Fibroblast of lung (primary cell): ENCODE measurements around the gene SP9. TPM values are rescaled to one million over a fixed set of nuclear protein-coding genes. Genes with fewer than 3 reads are reported as not detected.
A peak's percentile ranks its signal among the peaks of the same experiment; 100 is the strongest.

Source experiments
- DNase-seq, 2 donors: peaks; one replicate each; pipeline versions ENCODE4 v3.0.0 to v3.0.0-alpha.2; 2010; ENCODE audit warnings: low read depth in 2 of 2
- H2AFZ ChIP-seq: 2 replicates; pipeline ENCODE4 v1.5.1; 2012; ENCODE audit warnings: low read length, control low read depth, inconsistent platforms
- H3K27ac ChIP-seq: 2 replicates; pipeline ENCODE4 v1.5.1; 2011; ENCODE audit warnings: low read length, control low read depth; ENCODE audit not compliant: insufficient read depth
- H3K27me3 ChIP-seq: 2 replicates; pipeline ENCODE4 v1.5.1; 2011; ENCODE audit warnings: mild to moderate bottlenecking, low read length; ENCODE audit not compliant: control insufficient read depth, insufficient read depth
- H3K36me3 ChIP-seq: 2 replicates; pipeline ENCODE4 v1.5.1; 2011; ENCODE audit warnings: low read length; ENCODE audit not compliant: control insufficient read depth, insufficient read depth
- H3K4me1 ChIP-seq: 2 replicates; pipeline ENCODE4 v1.5.1; 2011; ENCODE audit warnings: low read length; ENCODE audit not compliant: control insufficient read depth, insufficient read depth; ENCODE audit errors: extremely low read depth
- H3K4me2 ChIP-seq: 2 replicates; pipeline ENCODE4 v1.5.1; 2011; ENCODE audit warnings: low read length, control low read depth; ENCODE audit not compliant: insufficient read depth; ENCODE audit errors: extremely low read depth
- H3K4me3 ChIP-seq, 4 experiments: fragments of 200-600 bp in 1 of 4; sonication (generic) in 1 of 4; replicated peaks in 1 of 4; 2 replicates each; pipeline ENCODE4 v1.5.1; 2011 to 2016; ENCODE audit warnings: low read length in 4 of 4, low read depth in 3 of 4, mild to moderate bottlenecking in 3 of 4, control low read depth in 2 of 4, inconsistent platforms in 1 of 4, mixed read lengths in 1 of 4; ENCODE audit not compliant: insufficient read depth in 1 of 4; ENCODE audit errors: control extremely low read depth in 1 of 4
- H3K79me2 ChIP-seq: 2 replicates; pipeline ENCODE4 v1.5.1; 2012; ENCODE audit warnings: mild to moderate bottlenecking, low read length, inconsistent platforms; ENCODE audit not compliant: control insufficient read depth, insufficient read depth
- H3K9ac ChIP-seq: 2 replicates; pipeline ENCODE4 v1.5.1; 2011; ENCODE audit warnings: mild to moderate bottlenecking, low read length, control low read depth; ENCODE audit not compliant: insufficient read depth
- H3K9me3 ChIP-seq: 2 replicates; pipeline ENCODE4 v1.5.1; 2012; ENCODE audit warnings: low read depth, low read length; ENCODE audit not compliant: control insufficient read depth, insufficient read depth
- H4K20me1 ChIP-seq: 2 replicates; pipeline ENCODE4 v1.5.1; 2011; ENCODE audit warnings: low read length; ENCODE audit not compliant: control insufficient read depth, insufficient read depth; ENCODE audit errors: extremely low read depth
- EZH2 ChIP-seq: IDR thresholded peaks from 2 replicates; pipeline ENCODE4 v1.5.1; 2012; ENCODE audit warnings: low read length, control low read depth, mild to moderate bottlenecking; ENCODE audit errors: missing control alignments
- polyA plus RNA-seq, 2 donors: library from polyadenylated mRNA; depleted of rRNA in 1 of 2; stranded (reverse) in 1 of 2; unstranded in 1 of 2; fragments of >200 nt; gene quantifications; 2 replicates each; pipeline ENCODE4 v1.2.1, GENCODE V29; 2011 to 2012; ENCODE audit warnings: missing spikeins in 1 of 2
- total RNA-seq: library from RNA; depleted of rRNA; stranded (reverse); fragments of >200 nt; gene quantifications from 2 replicates; pipeline ENCODE4 v1.2.1, GENCODE V29; 2014
- TF ChIP-seq, protein P1 (sequence below), 2 donors: IDR thresholded peaks in 1 of 2; conservative IDR thresholded peaks in 1 of 2; 1 replicate in 1 of 2; 2 replicates in 1 of 2; pipeline ENCODE4 v1.5.1; 2011 to 2012; ENCODE audit warnings: low read length in 2 of 2, control low read depth in 1 of 2, inconsistent platforms in 1 of 2, low read depth in 1 of 2, mild to moderate bottlenecking in 1 of 2

The SP9 gene
- total and polyA plus RNA-seq, 2 donors (not counting 1 experiment from before 2014, with no cell fraction given) = not detected

- Histone ChIP-seq H3K79me2 (no peaks in the 10 kb centered on the region), H4K20me1 (no peaks in the 10 kb centered on the region), H3K27me3 (peaks cover 41% of the 10 kb centered on the region), H3K9ac (no peak overlapping the region), H3K4me1 (no peaks in the 10 kb centered on the region), H3K36me3 (no peaks in the 10 kb centered on the region), H3K9me3 (no peaks in the 10 kb centered on the region), H3K4me2 (no peak overlapping the region), H3K27ac (no peak overlapping the region), H3K4me3 (no peak overlapping the region), H2AFZ (no peak overlapping the region)
- TF ChIP-seq, protein P1, sequence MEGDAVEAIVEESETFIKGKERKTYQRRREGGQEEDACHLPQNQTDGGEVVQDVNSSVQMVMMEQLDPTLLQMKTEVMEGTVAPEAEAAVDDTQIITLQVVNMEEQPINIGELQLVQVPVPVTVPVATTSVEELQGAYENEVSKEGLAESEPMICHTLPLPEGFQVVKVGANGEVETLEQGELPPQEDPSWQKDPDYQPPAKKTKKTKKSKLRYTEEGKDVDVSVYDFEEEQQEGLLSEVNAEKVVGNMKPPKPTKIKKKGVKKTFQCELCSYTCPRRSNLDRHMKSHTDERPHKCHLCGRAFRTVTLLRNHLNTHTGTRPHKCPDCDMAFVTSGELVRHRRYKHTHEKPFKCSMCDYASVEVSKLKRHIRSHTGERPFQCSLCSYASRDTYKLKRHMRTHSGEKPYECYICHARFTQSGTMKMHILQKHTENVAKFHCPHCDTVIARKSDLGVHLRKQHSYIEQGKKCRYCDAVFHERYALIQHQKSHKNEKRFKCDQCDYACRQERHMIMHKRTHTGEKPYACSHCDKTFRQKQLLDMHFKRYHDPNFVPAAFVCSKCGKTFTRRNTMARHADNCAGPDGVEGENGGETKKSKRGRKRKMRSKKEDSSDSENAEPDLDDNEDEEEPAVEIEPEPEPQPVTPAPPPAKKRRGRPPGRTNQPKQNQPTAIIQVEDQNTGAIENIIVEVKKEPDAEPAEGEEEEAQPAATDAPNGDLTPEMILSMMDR (conservative IDR thresholded peaks at IDR 0.05 in 1 of 2, IDR thresholded peaks at IDR 0.05 in 1 of 2; ENCODE audit: low read depth in 1 of 2, low read length in 2 of 2) = no peak
- no peak for TF ChIP-seq EZH2
- no peak for DNase-seq
Observed at GRCh38 chr2:174322746-174323145, 12.0 kb upstream of the SP9 start.

GRCh38 chr2:174324530-174324929 lies 10.2 kb upstream of the SP9 start:
- Histone ChIP-seq H3K9me3 (no peaks in the 10 kb centered on the region), H3K4me3 (no peak overlapping the region), H3K36me3 (no peaks in the 10 kb centered on the region), H3K4me2 (no peak overlapping the region), H3K27ac (no peak overlapping the region), H3K4me1 (no peaks in the 10 kb centered on the region), H3K79me2 (no peaks in the 10 kb centered on the region), H3K9ac (no peak overlapping the region), H4K20me1 (no peaks in the 10 kb centered on the region), H3K27me3 (peaks cover 47% of the 10 kb centered on the region), H2AFZ (no peak overlapping the region)
- no peak for DNase-seq
- TF ChIP-seq, protein P1 (conservative IDR thresholded peaks at IDR 0.05 in 1 of 2, IDR thresholded peaks at IDR 0.05 in 1 of 2; ENCODE audit: low read depth in 1 of 2, low read length in 2 of 2) = no peak
- no peak for TF ChIP-seq EZH2

GRCh38 chr2:174325373-174326160 lies 9.2 kb upstream of the SP9 start:
- peaks cover 57% of the 10 kb centered on the region for H3K27me3 ChIP-seq
- DNase-seq = peak in 1 of 2 donors; percentile 52

More at GRCh38 chr2:174325373-174326160, 9.2 kb upstream of the SP9 start:
- H3K27ac ChIP-seq = no peak overlapping the region
- no peak overlapping the region for H2AFZ ChIP-seq
- TF ChIP-seq EZH2 = peak; percentile 31
- TF ChIP-seq, protein P1 (conservative IDR thresholded peaks at IDR 0.05 in 1 of 2, IDR thresholded peaks at IDR 0.05 in 1 of 2; ENCODE audit: low read depth in 1 of 2, low read length in 2 of 2) = no peak
- no peaks in the 10 kb centered on the region for H3K9me3 ChIP-seq
- H4K20me1 ChIP-seq = no peaks in the 10 kb centered on the region
- no peaks in the 10 kb centered on the region for H3K36me3 ChIP-seq
- no peaks in the 10 kb centered on the region for H3K4me1 ChIP-seq
- H3K4me3 ChIP-seq = peak overlapping the region in 1 of 4 experiments; percentile 43
- H3K4me2 ChIP-seq = peak overlapping the region; percentile 33
- no peaks in the 10 kb centered on the region for H3K79me2 ChIP-seq
- H3K9ac ChIP-seq = no peak overlapping the region
